Astrocyte of the spinal cord (primary cell): Measurements from ENCODE around the gene PNMT.

ENCODE experiments used
- DNase-seq: peaks from one replicate; pipeline ENCODE4 v3.0.0; 2011; ENCODE audit warnings: low read depth, low spot score
- H3K4me3 ChIP-seq: 2 replicates; pipeline ENCODE4 v1.5.1; 2011; ENCODE audit warnings: low read depth, mild to moderate bottlenecking, low read length, moderate library complexity
- CTCF ChIP-seq: IDR thresholded peaks from 2 replicates; pipeline ENCODE4 v1.5.1; 2012; ENCODE audit warnings: low read depth, mild to moderate bottlenecking, low read length, inconsistent platforms
- in situ Hi-C: cut with HindIII; loops from 2 replicates; pipeline ENCODE4 v1.10.0; 2017; ENCODE audit warnings: low sequenced_read_pairs

PNMT gene

GRCh38 chr17:39667262-39667944 is 850 bp upstream of the PNMT start:
- in situ Hi-C loops: no loop called here
- TF ChIP-seq CTCF: no peak
- H3K4me3 ChIP-seq: no peak overlapping the region
- DNase-seq: no peak

- no peak overlapping the region for H3K4me3 ChIP-seq
- in situ Hi-C loops: no loop called here
- no peak for DNase-seq
- TF ChIP-seq CTCF: no peak
Measured at GRCh38 chr17:39669897-39670735, 1.9 kb downstream of the PNMT start.

GRCh38 chr17:39670746-39671145 is 2.5 kb downstream of the PNMT start:
- no peak for DNase-seq
- TF ChIP-seq CTCF: no peak
- H3K4me3 ChIP-seq: no peak overlapping the region
- in situ Hi-C loops: no loop called here

- in situ Hi-C loops: no loop called here
- DNase-seq: peak; percentile 22
- TF ChIP-seq CTCF: peak; percentile 77
- H3K4me3 ChIP-seq: no peak overlapping the region
Measured at GRCh38 chr17:39671651-39672521, 3.6 kb downstream of the PNMT start.

GRCh38 chr17:39672522-39673334 is 4.5 kb downstream of the PNMT start:
- no peak overlapping the region for H3K4me3 ChIP-seq
- in situ Hi-C loops: no loop called here
- DNase-seq: no peak
- peak; percentile 2 for TF ChIP-seq CTCF
